Suppressor macrophage treated with lipopolysaccharide for 4 hours (primary cell): ENCODE results near the gene SLC35E4.
"Not testable (repeated sequence)": the region's sequence is repeated elsewhere in the genome, so short reads cannot be mapped to it uniquely, and the experiment has no call there.

ENCODE experiments used
- DNase-seq: peaks from one replicate; pipeline ENCODE4 v3.0.0-alpha.2; 2020

Gene SLC35E4, protein sequence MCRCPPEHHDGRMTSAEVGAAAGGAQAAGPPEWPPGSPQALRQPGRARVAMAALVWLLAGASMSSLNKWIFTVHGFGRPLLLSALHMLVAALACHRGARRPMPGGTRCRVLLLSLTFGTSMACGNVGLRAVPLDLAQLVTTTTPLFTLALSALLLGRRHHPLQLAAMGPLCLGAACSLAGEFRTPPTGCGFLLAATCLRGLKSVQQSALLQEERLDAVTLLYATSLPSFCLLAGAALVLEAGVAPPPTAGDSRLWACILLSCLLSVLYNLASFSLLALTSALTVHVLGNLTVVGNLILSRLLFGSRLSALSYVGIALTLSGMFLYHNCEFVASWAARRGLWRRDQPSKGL

DNA sequence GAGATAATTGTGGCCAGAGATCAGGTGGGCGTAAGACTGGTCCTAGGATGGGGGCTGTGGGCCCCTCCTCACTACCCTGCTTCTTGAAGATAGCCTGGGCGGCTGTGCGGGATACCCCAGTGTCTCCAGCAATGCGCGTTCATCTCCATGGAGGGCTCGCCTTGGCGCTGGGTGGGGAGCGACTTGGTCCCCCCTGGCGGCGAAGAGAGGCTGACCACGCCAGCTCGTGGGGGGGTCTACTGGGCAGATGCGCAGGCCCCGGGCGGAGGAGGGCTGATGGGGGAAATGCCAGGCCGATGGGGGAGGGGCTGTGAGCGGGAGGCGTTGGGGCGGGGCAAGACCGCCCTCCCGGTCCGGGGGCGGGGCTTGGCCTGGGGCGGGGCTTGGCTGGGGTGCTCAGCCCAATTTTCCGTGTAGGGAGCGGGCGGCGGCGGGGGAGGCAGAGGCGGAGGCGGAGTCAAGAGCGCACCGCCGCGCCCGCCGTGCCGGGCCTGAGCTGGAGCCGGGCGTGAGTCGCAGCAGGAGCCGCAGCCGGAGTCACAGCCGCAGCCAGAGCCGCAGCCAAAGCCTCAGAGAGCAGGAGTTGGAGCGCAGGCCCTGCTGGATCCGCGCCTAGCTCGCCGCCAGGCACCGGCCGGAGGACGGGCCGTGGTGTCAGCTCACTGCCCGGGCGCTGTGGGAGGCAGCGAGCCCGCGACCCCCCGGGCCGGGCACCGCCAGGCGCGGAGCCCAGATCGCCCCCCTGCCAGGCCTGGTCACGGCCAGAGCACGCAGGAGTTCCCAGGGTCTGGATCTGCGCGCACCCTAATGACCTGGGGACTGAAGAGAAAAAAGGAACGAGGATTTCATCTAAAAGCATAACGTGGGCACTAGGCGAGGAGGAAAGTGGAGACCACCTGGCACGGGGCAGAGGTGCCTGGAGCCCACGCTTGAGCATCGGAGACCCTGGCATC lies at the start of gene SLC35E4:
Gene SLC35E4, plus strand, starts transcription at position 509 of the 953 bp plus-strand sequence. CDS start 670 bp downstream, outside the sequence.
- peak; percentile 94 for DNase-seq

DNA sequence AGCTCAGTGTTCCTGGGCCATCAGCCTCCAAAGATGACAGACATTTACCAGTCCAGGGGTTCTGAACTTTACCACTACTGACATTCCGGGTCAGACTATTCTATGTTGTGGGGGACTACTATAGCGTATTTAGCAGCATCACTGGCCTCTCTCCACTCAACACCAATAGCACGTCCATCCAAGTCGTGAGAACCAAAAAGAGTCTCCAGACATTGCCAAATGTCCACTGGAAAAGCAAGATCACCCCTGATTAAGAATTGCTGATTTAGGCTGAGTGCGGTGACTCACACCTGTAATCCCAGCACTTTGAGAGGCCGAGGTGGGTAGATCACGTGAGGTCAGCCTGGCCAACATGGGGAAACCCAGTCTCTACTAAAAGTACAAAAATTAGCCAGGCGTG lies 49.2 kb upstream of the SLC35E4 start:
- DNase-seq, result no peak

DNA sequence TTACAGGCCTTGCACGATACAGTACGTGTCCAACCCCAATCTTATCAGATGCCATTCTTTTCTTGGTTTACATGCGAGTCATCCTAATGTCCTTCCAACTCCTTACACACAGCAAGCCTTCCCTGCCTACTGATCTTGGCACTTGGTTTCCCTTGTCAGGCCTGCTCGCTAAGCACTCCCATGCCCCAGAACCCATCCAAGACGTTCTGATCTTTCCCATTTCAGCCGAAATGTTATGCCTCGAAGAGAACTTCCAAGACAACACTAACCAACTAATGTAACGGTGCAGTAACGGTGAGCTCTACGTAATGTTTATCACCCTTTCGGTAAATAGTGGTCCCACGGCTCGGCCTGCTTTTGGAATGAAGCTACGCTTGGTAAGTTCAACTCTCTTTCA lies 44.4 kb upstream of the SLC35E4 start:
- no peak for DNase-seq

- DNase-seq, result peak; percentile 99
Measured at GRCh38 chr22:30591588-30592359, 43.8 kb upstream of the SLC35E4 start, which contains the start of gene PES1. Gene PES1 (minus strand): TSS chr22:30591910. CDS start chr22:30591833, 77 bp downstream.

DNA sequence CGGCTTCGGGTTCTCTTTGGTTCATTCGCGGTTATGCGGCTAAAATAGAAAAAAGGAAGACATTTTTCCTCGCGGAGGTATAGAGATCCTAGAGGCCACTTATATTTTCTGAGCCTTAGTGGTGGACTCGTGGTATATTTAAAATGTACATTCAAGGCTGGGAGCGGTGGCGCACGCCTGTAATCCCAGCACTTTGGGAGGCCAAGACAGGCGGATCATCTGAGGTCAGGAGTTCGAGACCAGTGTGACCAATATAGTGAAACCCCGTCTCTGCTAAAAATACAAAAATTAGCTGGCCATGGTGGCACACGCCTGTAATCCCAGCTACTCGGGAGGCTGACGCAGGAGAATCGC lies 43.2 kb upstream of the SLC35E4 start:
- not testable (repeated sequence) for DNase-seq

DNA sequence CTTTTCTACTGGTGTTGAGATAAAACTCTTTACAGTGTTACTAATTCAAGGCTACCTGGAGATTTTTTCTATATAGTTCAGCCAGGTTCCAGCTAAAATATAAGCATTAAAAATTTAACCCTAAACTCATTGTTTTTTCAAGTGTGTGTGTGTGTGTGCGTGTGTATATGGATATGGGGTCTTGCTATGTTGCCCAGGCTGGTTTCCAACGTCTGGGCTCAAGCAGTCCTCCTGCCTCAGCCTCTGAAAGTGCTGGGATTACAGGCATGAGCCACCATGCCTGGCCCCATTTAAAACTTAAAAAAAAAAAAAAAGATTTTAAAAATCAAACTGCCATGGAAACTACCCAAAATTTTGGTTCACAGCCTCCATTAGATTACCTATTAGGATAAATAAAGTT lies 39.4 kb upstream of the SLC35E4 start:
- DNase-seq, result no peak

DNA sequence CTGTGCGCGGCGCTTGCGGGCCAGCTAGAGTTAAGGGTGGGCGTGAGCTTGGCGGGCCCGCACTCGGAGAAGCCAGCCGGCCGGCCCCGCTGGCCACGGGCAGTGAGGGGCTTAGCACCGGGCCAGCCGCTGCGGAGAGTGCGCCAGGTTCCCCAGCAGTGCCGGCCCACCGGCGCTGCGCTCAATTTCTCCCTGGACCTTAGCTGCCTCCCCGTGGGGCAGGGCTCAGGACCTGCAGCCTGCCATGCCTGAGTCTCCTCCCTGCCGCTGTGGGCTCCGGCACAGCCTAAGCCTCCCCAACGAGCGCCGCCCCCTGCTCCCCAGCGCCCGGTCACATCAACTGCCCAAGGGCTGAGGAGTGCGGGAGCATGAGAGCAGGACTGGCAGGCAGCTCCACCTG lies 38.7 kb upstream of the SLC35E4 start:
- DNase-seq, result no peak

GRCh38 chr22:30598986-30599385 lies 36.6 kb upstream of the SLC35E4 start:
- DNase-seq, result no peak

DNA sequence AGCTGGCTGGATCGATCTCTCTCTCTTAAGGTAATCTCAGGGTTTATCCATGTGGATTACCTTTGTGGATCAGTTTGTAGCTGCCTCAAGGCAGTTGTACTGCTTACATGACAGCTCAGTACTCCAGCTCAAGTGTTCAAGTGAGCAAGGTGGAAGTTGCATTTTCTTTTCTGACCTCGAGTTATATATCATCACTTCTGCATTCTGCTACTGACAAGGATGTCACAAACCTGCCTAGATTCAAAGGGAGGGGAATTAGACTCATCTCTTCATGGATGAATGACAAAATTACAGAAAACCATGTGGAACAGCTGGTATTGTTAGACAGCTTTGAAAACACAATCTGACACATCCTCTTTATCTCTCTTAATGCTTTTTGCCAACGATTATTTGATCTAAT lies 34.7 kb upstream of the SLC35E4 start:
- peak; percentile 31 for DNase-seq

DNA sequence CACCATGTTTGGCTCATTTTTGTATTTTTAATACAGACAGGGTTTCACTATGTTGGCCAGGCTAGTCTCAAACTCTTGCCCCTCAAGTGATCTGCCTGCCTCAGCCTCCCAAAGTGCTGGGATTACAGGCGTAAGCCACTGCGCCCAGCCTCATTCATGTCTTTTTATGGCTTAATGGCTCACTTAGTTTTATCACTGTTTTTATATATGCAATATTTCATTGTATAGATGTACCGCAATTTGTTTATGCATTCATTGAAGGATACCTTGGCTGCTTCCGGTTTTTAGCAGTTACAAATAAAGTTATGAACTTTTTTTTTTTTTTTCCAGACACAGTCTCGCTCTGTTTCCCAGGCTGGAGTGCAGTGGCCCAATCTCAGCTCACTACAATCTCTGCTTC lies 34.1 kb upstream of the SLC35E4 start:
- no peak for DNase-seq

GRCh38 chr22:30602049-30602448 lies 33.5 kb upstream of the SLC35E4 start:
- no peak for DNase-seq

GRCh38 chr22:30603801-30604200 lies 31.8 kb upstream of the SLC35E4 start:
- DNase-seq, result no peak

DNA sequence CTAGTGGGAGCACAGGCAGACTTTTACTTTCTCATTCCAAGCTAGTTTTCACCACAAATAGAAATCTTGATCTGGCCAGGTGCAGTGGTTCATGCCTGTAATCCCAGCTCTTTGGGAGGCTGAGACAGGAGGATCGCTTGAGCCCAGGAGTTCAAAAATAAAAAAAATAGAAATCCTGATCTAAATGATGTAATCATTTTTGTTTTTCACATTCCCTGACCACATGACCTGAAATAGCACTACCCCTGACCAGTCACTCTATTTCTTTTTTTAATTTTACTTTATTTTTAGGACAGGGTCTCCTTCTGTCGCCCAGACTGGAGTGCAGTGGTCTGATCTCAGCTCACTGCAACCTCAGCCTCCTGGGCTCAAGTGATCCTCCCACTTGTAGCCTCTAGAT lies 30.9 kb upstream of the SLC35E4 start:
- DNase-seq, result no peak

DNA sequence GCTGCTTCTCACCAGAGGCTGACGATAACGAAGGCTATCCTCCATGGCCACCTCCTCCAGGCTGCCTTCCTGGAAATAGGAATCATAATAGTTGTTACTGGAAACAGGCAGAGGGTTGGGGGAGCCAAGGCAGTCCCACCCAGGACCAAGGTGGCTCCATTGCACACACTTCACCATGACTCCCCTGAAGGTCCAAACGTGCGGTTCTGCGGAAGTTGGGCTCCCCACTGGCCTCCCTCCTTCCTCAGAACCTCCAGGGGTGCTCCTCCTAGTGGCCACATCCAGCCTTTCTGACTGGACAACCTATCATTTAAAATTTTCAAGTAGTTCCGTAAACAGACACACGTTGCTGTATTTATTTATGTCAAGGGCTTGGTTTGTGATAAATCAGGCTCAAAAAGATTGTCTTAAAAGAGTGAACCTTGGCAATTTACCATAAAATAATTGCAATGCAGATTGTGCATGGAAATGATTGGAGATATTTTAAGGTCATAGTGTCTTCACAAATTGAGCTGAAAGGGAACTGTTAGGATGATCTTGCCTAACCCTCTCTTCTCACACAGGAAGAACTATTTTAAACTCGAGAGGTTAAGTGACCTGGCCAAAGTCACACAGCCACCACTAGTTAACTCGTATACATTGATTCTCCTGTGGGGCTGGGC lies 30.0 kb upstream of the SLC35E4 start:
- DNase-seq, result peak; percentile 73

- peak; percentile 85 for DNase-seq
Measured at GRCh38 chr22:30606455-30607299, 28.9 kb upstream of the SLC35E4 start, which contains the start of gene TCN2. Gene TCN2 (plus strand): TSS chr22:30607174. CDS start chr22:30607332, 158 bp downstream.

- DNase-seq, result no peak
Measured at GRCh38 chr22:30607300-30607930, 28.2 kb upstream of the SLC35E4 start.

DNA sequence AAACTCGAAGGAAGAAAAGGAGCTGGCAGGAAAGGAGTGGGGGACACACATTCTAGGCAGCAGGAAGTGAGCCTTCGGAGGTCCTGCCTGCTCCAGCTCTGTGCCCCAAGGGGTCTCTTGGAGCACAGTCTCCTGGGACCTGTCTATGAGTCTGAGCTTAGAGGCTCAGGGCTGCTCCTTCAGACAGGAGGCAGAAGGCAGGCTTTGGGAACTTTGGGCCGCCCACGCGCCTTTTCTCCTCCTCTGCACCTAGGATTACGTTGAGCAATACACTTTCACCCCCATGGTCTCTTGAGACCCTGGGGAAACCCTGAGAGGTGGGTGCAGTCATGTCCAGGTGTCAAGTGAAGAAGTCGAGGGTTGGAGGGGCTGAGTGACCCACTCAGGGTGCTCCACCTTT lies 27.6 kb upstream of the SLC35E4 start:
- no peak for DNase-seq

- peak; percentile 97 for DNase-seq
Measured at GRCh38 chr22:30609260-30610185, 26.1 kb upstream of the SLC35E4 start.

DNA sequence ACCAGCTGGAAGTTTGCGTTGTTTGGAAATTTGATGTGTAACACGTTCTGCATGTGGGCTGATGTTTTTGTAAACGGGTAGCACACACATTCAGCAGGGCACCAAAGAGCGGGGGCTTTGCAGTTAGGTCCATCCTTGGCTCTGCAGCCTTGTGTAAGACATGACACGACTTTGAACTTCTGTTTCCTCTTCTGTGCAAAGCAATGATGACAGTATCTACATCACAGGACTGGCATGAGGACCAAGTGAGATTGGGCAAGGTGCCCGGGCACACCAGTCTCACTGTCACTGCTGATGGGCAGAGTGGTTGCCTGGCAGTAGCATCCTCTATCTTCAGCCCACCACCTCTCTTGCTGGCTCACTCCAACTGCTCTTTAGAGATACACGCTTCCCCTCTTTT lies 25.3 kb upstream of the SLC35E4 start:
- DNase-seq, result peak; percentile 93

- DNase-seq, result no peak
Measured at GRCh38 chr22:30611197-30611596, 24.4 kb upstream of the SLC35E4 start.
